Loucy (cell line): ENCODE results near the gene CCR6.

Source experiments
- CTCF ChIP-seq: fragments of 200-600 bp; sonication (generic); conservative IDR thresholded peaks from 2 replicates; pipeline ENCODE4 v1.5.1; 2014; ENCODE audit warnings: mild to moderate bottlenecking, antibody characterized with exemption, low read length
- EZH2phosphoT487 ChIP-seq: fragments of 200-600 bp; IDR thresholded peaks from 2 replicates; pipeline ENCODE4 v1.6.1; 2018; ENCODE audit warnings: antibody characterized with exemption, mild to moderate bottlenecking, moderate library complexity, borderline replicate concordance

GRCh38 chr6:167105060-167105459 lies 17.8 kb upstream of the CCR6 start:
- TF ChIP-seq CTCF (no peak), EZH2phosphoT487 (no peak)
